GM18499 (cell line): Measurements from ENCODE around the gene ZNF620.
"Not testable (repeated sequence)": the region's sequence is repeated elsewhere in the genome, so short reads cannot be mapped to it uniquely, and the experiment has no call there.

Experiments
- ATAC-seq: cut with Tn5 transposase; IDR thresholded peaks from one replicate; pipeline ENCODE4 v1.9.1; 2021; ENCODE audit warnings: moderate number of reproducible peaks; ENCODE audit not compliant: insufficient read depth, unreplicated experiment

ZNF620 gene

DNA sequence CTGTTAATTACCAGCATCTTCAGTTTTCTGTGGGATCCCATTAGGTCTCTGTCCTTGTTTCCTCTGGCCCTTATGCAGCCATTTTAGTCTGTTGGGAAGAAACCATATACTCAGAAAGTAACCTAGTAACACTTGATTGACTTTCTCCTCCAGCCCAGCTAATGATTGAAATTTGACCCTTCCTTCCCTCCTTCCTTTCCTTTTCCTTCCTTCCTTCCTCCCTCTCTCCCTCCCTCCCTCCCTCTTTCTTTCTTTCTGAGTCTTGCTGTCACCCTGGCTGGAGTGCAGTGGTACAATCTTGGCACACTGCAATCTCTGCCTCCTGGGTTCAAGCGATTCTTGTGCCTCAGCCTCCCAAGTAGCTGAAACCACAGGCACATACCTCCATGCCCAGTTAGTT lies 5.9 kb upstream of the ZNF620 start:
- ATAC-seq = no peak

DNA sequence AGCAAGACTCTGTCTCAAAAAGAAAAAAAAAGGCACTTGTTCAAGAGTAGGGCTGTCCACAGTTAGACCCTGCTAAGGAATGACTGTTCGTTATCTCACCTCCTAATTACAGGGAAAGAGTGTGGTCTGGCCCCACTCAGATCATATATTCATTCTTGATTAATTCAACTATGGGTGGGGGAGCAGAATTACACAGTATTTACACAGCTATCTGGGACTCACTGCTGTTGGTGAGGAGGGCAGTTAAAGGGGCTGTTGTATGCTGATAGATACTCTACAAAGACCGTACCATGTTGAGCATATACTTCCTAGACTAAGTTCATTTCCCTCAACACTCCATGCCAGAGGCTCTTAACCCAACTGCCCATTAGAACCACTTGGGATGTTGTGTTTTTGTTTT lies 3.8 kb upstream of the ZNF620 start:
- no peak for ATAC-seq

DNA sequence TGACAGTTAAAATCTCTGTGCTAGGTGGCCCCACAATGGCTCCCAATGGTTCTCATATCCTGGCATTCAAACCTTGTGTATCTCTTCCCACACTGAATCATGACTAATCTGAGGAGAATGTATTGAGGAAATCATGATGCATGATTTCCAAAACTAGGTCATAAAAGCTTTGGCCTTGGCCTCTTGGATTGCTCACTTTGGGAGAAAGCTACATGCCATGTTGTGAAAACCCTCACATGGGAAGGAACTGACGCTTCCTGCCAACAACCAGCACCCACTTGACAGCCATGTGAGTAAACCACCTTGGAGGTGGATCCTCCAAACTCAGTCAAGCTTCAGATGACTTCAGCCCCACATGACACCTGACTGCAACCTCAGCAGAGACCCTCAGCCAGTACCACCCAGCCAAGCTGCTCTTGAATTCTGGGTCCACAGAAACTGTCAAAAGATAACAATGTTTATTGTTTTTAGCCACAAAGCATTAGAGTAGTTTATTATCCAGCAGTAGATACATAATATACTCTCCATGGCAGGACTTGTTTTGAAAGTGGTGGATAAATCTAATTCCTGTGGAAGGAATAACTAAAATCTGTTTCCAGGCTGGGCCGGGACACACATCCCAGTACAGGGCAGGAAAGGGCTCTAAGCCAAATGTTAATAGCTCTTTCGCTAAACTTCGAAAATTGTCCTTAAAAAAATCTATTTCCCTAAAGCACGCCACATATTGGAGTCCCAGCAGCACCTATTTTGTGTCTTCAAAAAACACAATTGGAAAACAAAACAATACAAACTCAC lies 1.0 kb upstream of the ZNF620 start:
- no peak for ATAC-seq

DNA sequence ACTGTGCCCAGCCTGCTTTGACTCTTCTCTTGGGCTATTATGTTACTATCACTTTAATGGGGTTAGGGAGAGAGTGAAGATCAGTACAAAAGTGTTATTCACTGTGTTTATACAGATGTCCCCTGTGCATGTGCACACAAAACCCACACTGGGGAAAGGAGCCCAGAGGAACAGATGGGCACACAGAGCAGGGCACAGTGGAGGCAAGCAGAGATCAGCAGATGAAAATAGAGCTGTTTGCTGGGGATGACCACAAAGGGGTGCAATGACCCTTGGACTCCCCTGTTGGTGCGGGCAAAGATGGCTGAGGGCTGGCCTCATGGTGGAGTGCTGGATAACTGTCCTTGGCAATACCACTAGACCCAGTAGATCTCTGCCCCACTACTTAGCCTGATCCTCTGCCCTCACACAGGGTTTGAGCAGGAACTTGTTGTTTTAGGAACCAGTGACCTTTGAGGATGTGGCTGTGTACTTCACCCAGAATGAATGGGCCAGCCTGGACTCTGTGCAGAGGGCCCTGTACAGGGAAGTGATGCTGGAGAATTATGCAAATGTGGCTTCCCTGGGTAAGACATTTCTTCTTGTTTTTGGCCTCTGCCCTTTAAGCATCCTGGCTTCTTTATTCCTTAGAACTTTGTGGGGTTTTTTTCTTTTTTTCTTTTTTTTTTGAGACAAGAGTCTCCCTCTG lies 5.3 kb downstream of the ZNF620 start:
- no peak for ATAC-seq

DNA sequence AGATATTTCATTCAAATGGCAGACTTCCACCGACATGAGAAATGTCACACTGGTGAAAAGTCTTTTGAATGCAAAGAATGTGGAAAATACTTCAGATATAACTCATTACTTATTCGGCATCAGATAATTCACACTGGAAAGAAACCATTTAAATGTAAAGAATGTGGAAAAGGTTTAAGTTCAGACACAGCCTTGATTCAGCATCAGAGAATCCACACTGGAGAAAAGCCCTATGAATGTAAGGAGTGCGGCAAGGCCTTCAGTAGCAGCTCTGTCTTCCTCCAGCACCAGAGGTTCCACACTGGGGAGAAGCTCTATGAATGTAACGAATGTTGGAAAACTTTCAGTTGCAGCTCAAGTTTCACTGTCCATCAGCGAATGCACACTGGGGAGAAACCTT lies 10.4 kb downstream of the ZNF620 start:
- no peak for ATAC-seq

DNA sequence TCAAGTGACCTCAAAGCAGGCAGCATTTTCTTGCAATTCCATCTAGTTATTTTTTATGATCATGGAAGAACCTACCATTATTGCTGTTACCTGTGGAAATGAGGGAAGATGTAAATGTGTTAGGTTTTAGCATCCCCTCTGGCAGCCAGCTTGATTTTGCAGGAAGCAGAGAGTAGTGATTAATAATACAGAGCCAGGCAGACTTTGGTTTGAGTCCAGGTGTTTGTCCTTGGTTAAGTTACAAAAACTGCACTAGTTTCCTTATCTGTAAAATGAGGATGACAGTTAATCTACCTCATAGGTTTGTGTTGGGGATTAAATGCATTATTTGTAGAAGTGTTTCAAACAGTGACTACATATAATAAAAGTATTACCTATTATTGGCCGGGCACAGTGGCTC lies 12.2 kb downstream of the ZNF620 start:
- no peak for ATAC-seq

DNA sequence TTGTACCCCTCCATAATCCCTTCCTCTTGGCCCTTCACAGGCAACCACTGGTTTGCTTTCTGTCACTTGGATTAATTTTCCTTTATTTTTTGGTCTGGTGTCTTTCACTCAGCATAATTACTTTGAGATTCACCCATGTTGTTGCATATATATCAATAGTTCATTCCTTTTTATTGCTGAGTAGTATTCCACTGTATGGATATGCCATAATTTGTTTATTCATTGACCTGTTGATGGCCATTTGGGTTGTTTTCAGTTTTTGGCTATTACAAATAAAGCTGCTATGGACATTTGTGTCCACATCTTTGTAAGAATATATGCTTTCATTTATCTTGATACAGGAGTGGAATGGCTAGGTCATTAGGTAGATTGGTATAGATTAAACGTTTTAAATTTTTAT lies 13.0 kb downstream of the ZNF620 start:
- ATAC-seq = no peak

DNA sequence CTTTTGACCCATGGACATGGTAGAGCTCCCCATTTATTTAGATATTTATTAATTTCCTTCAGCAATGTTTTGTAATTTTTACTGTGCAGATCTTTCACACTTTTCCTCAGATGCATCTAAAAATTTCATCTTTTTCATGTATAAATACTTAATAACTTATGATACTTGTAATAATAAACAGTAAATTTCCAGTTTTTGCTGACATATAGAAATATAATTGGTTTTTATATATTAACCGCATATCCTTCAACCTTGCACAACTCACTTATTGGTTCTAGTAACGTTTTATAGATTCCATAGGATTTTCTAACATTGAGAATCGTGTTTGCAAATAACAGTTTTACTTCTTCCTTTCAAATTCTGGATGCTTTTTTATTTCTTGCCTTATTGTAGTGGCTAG lies 15.4 kb downstream of the ZNF620 start:
- no peak for ATAC-seq

DNA sequence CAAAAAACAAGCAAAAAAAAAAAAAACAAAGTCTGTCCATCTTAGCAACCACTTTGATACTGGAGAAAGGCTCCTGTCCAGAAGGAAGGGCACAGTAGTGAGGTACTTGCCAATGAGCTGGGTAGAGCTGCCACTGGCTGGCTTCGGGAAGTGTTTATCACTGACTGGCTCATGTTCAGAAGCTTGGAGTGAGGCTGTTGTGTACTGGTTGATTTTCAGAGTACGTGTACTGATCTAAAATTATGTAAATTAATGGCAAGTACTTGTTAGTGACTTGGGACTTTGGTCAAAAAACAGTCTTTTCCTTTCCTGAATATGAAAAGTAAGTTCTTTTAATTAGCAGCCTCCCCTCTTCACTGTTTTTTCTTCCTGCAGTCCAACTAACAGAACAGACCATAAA lies 17.9 kb downstream of the ZNF620 start:
- no peak for ATAC-seq

DNA sequence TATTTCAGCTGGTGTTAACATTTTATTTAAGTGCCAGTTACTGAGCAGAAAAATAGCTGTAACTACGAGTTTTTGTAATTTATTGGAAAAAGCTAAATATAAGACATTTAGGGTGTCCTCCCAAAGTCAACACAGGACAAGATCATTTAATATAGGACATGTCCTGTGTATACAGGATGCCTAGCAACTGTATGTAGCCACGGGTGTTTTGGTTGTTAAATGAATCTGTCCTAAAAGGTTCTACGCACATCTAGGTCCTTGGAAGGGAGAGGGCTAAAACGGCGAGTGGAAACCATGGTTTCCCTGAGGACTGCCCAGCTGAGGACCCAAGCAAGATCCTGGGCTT lies 18.4 kb downstream of the ZNF620 start:
- no peak for ATAC-seq

DNA sequence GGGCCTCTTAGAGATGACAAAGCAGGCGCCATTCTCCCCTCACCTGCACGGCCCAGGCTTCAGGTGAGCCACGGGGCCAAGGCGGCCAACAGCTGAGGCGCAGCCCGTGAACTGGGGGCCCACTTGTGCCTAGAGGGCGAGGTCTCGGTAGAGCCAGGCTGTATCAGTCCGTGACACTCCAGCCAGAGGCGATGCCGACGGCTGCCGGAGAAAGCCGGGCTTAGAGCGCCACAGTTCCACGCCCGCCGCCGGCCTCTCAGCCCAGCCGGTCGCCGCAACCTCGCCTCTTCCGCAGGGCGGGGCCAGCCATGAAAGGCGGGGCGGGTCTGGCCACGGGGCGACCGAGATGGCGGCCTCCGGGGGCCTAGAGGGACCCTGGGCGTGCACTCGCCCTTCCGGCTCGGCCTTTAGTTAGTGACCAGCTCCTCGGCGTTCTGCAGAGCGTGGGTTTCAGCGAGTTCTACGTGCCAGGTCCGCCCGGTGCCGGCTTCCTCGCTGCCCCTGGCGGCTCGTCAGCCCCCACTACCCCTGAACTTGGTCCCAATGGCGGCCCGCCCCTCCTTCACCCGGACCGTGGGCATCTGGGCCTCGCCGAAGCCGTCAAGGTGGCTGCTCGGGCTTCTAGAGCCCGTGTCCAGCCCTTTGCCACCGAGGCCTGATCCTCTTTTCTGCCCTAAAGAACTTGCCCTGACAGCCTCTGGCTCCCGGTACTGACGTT lies 18.9 kb downstream of the ZNF620 start, which contains the start of gene ZNF621:
TSS of gene ZNF621 (plus strand) at position 393 of the 718 bp plus-strand sequence. CDS start 881 bp downstream, outside the sequence.
- ATAC-seq = peak; percentile 83

DNA sequence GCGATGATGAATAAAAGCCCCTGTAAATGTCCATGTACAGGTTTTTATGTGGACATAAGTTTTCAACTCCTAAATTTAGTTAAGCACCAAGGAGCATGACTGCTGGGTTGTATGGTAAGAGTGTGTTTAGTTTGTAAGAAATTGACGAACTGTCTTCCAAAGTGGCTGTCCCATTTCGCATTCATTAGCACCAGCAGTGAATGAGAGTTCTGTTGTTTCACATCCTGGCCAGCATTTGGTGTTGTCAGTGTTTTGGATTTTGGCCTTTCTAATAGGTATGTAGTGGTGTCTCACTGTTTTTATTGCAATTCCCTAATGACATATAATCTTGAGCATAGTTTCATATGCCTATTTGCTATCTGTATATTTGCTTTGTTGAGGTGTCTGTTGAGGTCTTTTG lies 22.6 kb downstream of the ZNF620 start:
- ATAC-seq = no peak

DNA sequence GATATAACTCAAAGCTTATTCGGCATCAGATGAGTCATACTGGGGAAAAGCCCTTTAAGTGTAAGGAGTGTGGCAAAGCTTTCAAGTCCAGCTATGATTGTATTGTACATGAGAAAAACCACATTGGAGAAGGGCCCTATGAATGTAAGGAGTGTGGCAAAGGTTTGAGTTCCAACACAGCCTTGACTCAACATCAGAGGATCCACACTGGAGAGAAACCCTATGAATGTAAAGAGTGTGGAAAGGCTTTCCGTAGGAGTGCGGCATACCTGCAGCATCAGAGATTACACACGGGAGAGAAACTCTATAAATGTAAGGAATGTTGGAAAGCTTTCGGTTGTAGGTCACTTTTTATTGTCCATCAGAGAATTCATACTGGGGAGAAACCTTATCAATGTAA lies 26.4 kb downstream of the ZNF620 start:
- ATAC-seq = no peak

DNA sequence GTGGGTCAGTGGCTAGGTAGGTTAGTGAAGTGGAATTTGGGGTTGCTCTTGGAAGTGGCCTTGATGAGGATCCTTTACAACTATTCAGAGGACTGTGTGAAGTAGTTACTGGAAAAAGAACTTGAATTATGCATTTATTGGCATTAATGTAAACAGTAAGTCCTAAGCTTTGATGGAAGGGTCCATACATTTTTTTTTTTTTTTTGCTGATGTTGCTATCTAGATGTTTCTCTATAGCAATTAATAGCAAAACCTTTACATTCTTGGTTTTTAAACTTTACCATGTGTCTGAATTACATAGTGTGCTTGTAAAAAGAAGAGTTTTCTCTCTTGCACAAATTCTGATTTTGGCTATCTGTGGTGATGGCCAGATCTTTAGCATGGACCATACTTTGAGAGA lies 28.4 kb downstream of the ZNF620 start:
- ATAC-seq = no peak

DNA sequence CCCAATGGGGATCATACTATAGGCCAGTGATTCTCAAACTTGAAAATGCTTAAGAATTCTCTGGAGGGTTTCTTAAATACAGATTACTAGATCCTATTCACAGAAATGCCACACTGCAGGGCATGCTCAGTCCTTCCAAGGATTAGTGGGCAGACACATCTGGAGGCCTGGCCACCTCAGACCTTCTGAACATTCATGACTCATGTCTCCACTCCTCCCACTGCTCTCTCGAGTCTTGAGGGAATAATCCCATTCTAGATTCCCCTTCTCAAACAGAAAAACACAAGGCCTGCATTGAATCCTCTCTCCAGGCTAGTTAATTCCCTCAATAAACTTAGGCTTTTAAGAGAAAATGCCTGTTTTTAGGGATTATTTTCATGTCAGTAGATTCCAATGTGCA lies 41.0 kb downstream of the ZNF620 start:
- no peak for ATAC-seq

DNA sequence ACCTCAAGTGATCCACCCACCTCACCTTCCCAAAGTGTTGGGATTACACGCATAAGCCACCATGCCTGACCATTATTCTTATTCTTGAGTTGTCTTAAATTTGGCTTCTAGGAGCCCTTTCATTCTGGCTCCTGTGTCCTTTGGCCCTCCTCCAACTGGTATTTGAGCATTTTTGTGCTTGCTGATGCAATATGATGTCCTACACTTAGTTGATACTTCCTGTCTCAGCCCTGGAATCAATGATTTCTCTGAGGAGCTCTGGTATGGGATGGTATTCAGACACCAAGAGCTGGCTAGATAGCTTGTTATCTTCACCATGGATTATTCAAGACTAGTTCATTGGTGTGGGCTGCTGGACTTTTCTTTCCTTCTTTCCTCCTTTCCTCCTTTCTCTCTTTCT lies 44.3 kb downstream of the ZNF620 start:
- ATAC-seq = no peak

DNA sequence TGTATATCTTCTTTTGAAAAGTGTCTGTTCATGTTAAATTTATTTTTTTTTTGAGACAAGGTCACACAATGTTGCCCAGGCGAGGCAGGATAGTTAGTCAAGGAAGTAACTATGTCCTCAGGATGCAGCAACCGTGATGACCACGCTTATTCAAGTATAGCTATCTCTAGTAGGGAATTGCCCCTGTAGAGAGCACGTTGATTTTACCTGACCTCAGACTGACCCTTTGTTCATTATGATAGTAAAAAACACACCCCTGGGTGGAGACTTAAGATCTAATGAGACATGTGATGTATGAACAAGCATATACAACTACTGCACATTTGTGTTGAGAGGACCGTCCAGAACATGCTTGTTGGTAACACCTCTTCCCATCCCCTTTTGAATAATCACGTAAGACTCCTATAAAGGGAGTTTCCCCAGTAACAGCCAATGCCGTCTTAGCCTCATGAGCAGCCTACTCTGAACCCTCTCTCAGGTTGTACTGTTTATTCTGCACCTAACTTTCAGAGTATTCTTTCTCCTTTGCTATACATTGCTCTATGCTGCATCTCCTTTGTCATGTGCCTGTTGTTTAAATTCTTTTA lies 51.8 kb downstream of the ZNF620 start:
- no peak for ATAC-seq

DNA sequence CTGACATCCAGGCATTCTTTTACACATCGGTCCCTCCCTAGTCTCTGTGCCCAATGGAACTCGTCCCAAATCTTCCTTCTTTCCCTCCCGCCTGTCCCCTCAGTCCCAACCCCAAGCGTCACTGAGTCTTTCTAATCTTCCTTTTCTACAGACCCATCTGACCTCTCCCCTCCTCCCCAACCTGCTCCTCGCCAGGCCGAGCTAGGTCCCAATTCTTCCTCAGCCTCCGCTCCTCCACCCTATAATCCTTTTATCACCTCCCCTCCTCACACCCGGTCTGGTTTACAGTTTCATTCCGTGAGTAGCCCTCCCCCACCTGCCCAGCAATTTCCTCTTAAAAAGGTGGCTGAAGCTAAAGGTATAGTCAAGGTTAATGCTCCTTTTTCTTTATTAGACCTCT lies 56.6 kb downstream of the ZNF620 start:
- not testable (repeated sequence) for ATAC-seq

DNA sequence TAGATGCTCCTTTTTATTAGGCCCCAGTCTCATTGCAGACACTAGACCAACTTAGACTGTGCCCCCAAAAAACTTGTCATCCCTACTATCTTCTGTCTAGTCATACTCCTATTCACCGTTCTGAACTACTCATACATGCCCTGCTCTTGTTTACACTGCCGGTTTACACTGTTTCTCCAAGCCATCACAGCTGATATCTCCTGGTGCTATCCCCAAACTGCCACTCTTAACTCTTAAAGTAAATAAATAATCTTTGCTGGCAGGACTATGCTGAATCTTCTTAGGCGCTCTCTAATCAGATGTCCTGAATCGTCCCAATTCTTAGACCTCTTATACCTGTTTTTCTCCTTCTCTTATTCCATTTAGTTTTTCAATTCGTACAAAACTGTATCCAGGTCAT lies 59.8 kb downstream of the ZNF620 start:
- ATAC-seq = not testable (repeated sequence)

DNA sequence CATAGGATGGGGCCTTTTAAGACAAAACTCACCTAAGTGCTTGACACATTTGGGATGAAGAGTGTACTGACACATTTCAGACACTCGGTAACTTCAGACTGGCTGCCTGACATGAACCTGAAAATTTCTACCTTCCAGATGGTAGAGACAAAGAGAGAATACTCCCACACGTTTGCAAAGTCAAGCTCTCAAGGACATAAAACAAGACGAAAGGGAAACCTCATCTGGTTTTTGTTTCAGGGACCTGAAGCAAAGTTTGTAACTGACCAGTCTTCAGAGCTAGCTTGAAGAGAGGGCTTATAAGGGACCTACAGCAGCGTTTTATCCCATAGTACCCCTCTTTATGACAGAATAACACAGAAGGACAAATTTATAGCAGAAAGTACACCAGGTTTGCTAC lies 60.9 kb downstream of the ZNF620 start:
- no peak for ATAC-seq
